Endothelial cell of umbilical vein (primary cell): Measurements from ENCODE around the gene NUDT8.

ENCODE experiments used
- EZH2 ChIP-seq: IDR thresholded peaks from 2 replicates; pipeline ENCODE4 v1.6.1; 2012; ENCODE audit warnings: borderline replicate concordance, low read depth, mild to moderate bottlenecking, moderate library complexity, low read length, inconsistent platforms; ENCODE audit not compliant: severe bottlenecking
- POLR2A ChIP-seq: IDR thresholded peaks from 2 replicates; pipeline ENCODE4 v1.6.1; 2012; ENCODE audit warnings: low read depth, mild to moderate bottlenecking, control low read depth, low read length
- POLR2AphosphoS5 ChIP-seq: IDR thresholded peaks from 2 replicates; pipeline ENCODE4 v1.6.1; 2012; ENCODE audit warnings: low read depth, mild to moderate bottlenecking, control low read depth, low read length, moderate library complexity; ENCODE audit not compliant: insufficient read depth
- TF ChIP-seq, protein P1 (sequence below), 2 donors: IDR thresholded peaks; 1 replicate in 1 of 2; 2 replicates in 1 of 2; pipeline ENCODE4 v1.5.1; 2011; ENCODE audit warnings: low read length in 2 of 2, mild to moderate bottlenecking in 2 of 2, moderate library complexity in 2 of 2, control low read depth in 1 of 2, inconsistent platforms in 1 of 2, low read depth in 1 of 2; ENCODE audit not compliant: insufficient read depth in 1 of 2; ENCODE audit errors: extremely low read depth in 1 of 2

DNA sequence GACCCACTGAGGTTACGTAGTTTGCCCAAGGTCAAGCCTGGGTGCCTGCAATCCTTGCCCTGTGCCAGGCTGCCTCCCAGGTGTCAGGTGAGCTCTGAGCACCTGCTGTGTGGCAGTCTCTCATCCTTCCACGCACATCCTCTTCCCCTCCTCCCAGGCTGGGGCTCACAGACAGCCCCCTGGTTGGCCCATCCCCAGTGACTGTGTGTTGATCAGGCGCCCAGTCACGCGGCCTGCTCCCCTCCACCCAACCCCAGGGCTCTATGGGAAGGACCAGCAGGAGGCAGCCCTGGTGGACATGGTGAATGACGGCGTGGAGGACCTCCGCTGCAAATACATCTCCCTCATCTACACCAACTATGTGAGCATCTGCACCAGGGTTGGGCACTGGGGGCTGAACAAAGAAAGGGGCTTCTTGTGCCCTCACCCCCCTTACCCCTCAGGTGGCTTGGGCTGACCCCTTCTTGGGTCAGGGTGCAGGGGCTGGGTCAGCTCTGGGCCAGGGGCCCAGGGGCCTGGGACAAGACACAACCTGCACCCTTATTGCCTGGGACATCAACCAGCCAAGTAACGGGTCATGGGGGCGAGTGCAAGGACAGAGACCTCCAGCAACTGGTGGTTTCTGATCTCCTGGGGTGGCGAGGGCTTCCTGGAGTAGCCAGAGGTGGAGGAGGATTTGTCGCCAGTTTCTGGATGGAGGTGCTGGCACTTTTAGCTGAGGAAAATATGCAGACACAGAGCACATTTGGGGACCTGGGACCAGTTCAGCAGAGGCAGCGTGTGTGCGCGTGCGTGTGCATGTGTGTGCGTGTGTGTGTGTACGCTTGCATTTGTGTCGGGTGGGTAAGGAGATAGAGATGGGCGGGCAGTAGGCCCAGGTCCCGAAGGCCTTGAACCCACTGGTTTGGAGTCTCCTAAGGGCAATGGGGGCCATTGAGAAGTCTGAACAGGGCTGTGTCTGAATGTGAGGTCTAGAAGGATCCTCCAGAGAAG lies 44.6 kb downstream of the NUDT8 start:
- TF ChIP-seq, protein P1, sequence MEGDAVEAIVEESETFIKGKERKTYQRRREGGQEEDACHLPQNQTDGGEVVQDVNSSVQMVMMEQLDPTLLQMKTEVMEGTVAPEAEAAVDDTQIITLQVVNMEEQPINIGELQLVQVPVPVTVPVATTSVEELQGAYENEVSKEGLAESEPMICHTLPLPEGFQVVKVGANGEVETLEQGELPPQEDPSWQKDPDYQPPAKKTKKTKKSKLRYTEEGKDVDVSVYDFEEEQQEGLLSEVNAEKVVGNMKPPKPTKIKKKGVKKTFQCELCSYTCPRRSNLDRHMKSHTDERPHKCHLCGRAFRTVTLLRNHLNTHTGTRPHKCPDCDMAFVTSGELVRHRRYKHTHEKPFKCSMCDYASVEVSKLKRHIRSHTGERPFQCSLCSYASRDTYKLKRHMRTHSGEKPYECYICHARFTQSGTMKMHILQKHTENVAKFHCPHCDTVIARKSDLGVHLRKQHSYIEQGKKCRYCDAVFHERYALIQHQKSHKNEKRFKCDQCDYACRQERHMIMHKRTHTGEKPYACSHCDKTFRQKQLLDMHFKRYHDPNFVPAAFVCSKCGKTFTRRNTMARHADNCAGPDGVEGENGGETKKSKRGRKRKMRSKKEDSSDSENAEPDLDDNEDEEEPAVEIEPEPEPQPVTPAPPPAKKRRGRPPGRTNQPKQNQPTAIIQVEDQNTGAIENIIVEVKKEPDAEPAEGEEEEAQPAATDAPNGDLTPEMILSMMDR (IDR thresholded peaks at IDR 0.05; ENCODE audit: extremely low read depth in 1 of 2, insufficient read depth in 1 of 2, low read depth in 1 of 2, low read length in 2 of 2): no peak
- TF ChIP-seq POLR2A: no peak
- no peak for TF ChIP-seq EZH2
- TF ChIP-seq POLR2AphosphoS5: no peak
